Measurements from ENCODE around the gene ITGB1. TPM values are rescaled to one million over a fixed set of nuclear protein-coding genes. Genes with fewer than 3 reads are reported as not detected.
"Not testable (repeated sequence)": the region's sequence is repeated elsewhere in the genome, so short reads cannot be mapped to it uniquely, and the experiment has no call there.

ITGB1 gene
- polyA plus RNA-seq, 3 donors: 642 to 715 (median 687) TPM

DNA sequence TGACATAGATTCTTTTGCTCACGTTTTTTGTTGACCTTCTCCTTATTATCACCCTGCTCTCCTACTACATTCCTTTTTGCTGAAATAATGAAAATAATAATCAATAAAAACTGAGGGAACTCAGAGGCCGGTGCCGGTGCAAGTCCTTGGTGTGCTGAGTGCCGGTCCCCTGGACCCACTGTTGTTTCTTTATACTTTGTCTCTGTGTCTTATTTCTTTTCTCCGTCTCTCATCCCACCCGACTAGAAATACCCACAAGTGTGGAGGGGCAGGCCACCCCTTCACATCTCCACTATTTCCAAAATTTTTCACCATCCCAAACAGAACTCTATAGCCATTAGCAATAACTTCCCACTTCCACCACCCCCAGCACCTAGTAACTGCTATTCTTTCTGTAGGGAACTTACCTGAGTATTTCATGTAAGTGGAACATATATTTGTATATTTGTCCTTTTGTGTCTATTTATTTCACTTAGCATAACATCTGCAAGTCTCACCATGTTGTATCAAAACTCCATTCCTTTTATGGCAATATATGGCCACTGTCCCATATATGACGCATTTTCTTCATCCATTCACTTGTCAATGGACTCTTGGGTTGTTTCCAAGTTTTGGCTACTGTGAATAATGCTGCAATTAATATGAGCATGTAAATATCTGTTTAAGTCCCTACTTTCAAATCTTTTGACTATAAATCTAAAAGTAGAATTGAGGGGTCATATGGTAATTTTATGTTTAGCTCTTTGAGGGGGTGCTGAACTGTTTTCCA is 62.6 kb downstream of the ITGB1 start:
- DNase-seq (ENCODE audit: low read depth in 3 of 3, low spot score in 2 of 3): not testable (repeated sequence)

DNA sequence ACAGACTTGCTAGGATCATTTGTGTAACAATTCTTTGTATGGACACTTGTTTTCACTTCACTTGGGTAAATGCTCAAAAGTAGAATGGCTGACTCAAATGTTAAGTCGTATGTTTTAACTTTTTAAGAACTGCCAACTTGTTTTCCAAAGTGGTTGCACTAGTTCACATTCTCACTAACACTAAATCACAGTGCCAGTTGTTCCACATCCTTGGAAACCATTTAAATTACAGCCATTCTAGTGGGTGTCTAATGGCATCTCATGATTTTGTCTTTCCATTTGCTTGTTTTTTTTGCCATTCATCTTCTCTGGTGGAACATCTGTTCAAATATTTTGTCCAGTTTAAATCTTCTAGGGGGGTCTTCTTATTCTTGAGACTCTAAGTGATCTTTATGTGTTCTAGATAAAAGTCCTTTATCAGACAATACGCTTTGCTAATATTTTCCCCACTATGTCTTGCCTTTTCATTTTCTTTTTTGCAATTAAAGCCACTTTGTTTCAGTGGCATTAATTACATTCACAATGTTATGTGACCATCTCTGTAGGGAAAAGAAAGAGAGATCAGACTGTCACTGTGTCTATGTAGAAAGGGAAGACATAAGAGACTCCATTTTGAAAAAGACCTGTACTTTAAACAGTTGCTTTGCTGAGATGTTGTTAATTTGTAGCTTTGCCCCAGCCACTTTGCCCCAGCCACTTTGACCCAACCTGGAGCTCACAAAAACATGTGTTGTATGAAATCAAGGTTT is 63.9 kb downstream of the ITGB1 start:
- no peak for DNase-seq (ENCODE audit: low read depth in 3 of 3, low spot score in 2 of 3)

DNA sequence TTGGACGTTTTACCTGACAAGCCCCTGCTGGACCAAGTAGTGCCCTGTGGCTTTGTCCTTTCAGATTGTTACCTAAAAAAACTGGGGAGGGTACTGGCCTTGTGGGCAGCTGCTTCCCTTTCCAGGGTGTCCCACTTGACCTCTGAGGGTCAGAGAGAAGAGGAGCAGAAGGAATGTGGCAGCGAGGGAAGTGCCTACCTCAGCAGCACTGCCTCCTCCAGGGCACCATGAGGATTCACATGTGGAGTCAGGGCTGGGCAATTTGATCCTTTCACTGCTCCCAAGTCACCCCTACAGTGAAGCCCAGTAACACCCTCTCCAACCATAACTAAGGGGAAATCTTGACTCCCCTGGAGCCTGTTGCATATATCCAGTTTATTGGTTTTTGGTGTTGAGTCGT is 64.6 kb downstream of the ITGB1 start:
- DNase-seq (ENCODE audit: low read depth in 3 of 3, low spot score in 2 of 3): no peak

DNA sequence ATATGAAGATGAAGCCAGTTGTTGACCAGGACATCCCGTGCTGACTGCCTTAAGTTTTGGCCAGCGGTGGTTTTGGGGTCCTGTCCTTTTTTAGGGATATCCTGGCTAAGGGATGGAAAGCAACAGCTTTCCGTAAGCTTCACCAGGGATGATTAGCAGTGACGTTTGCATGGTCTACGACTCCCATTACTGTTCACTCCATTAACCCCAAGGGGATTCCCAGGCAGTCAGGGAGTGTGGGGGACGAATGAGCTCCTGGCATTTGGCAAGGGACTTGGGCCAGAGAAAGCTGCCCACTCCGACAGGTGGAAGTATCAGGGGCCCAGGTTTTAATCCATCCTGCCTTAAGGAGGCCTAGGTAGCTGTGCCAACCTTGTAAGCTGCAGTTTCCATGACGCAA is 66.8 kb downstream of the ITGB1 start:
- no peak for DNase-seq (ENCODE audit: low read depth in 3 of 3, low spot score in 2 of 3)

DNA sequence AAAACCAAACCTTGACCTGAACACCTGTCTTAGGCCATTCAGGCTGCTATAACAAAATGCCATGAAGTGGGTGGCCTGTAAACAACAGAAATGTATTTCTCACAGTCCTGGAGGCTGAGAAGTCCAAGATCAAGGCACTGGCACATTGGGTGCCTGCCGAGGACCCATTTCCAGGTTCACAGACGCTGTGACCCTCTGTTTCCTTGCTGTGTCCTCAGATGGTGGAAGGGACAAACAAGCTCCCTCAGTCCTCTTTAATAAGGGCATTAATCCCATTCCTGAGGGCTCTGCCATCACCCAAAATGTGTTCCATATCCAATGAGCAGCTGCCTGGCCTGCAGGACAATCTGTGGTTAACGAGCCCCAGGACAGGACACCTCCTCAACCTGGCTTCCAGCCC is 67.6 kb downstream of the ITGB1 start:
- no peak for DNase-seq (ENCODE audit: low read depth in 3 of 3, low spot score in 2 of 3)

DNA sequence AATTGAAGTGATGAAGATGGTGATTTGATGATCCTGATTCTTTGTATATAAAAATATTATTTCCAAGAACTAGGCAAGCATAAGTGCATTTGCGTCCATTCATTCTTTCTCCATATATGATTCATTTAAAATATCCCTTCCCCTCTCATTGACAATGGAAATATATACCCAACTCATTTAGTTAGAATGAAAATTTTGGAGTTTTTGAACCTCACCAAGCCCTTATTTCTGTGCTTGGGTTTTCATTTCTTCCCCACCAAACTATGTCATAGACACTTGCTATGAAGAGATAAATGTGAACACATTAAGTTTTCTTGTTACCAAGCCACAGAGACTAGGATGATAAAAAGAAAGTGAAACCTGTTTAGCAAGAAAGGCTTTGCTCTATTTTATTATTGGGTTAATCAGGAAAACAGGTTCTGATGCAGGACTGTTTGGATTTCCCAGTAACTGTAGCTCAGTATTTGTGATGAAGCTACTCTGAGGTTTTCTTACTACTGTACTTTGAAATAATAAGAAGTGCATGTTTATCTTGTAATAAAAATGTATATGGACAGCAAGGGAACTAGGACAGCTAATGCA is 68.3 kb downstream of the ITGB1 start:
- DNase-seq (ENCODE audit: low read depth in 3 of 3, low spot score in 2 of 3): no peak

DNA sequence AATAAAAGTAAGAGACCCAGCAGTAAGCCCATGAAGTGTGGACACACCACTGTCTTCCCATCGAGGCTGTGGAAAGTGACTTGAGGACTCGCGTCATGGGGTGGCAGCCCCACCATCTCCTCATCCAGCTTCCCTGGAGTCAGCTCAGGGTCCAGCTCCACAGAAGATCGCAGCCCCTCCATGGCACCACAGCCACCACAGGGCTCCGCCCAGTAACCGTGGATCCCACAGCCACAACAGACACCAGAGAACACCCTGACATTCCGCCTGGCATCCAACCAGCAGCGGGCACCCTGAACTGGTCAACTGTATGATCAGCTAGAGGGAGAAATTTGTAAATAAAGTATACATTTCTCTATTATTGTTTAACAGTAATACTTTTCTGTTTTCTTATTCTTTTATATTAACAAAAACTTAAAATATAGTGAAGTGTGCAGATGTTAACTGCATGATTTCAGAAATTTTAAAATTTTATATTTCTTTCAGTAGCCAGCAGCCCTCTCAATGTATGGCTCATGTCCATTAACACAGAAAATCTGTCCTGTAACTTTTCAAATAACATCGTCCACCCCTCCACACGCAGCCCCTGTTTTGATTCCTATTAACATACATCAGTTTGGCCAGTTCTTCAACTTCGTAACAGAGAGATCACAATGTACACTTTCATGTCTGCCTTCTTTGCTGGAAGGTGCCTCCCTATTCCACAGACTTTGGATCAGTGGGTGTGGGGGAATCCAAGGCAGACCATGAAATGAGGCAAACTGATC is 69.7 kb downstream of the ITGB1 start:
- no peak for DNase-seq (ENCODE audit: low read depth in 3 of 3, low spot score in 2 of 3)

DNA sequence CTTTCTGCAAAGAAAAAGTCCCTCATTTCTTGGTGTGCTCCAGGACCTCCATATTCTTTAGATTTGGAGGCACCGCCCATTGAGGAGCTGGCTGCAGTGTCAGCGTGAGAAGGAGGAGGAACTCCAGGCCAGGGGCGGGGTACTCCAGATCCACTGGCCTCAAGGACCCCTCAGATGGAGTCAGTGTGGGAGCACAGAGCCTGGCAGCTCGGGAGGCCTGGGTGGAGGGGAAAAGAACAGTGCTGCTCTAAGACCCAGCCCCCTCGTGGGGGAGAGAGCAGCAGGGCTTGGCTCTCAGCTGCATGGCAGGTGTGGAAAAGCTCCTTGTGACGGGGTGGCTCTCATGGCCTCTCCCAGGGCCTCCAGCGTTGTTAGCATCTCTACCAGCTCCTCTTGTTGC is 70.5 kb downstream of the ITGB1 start:
- no peak for DNase-seq (ENCODE audit: low read depth in 3 of 3, low spot score in 2 of 3)

DNA sequence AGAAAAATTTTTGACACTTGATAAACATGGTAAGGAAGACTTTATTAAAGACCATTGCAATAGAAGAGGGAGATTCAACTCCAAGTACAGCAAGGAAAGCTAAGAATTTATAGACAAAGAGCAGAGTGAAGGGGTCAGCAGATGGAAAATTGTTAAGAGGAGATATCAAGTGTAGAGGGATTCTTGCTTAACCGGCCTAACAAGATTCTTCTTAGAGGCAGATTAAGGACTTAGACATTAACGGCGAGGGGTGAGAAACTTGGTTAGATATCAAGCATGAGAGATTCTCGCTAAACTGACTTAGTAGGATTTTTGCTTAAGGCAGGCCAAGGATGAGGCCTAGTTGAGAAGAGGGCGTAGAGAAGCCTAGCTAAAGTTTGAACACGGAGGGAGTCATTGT is 76.0 kb downstream of the ITGB1 start:
- no peak for DNase-seq (ENCODE audit: low read depth in 3 of 3, low spot score in 2 of 3)

DNA sequence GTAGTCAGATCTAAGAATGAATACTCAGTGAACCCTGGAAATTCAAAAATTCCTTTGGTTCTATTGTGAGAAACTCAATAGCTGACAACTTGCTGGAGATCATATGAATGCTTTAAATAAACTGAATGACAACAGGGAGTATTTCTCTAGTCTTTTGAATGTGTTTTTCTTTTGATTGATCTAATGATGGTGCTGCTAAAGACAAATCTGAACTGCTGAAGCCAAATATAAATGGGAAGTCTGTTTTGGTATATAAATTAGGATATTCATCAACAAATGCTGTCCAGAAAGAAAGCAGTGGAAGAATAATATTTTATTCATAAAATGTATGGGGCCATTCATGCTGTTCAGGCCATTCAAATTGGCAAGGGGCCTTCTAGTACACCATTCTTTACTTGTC is 79.4 kb downstream of the ITGB1 start:
- no peak for DNase-seq (ENCODE audit: low read depth in 3 of 3, low spot score in 2 of 3)

DNA sequence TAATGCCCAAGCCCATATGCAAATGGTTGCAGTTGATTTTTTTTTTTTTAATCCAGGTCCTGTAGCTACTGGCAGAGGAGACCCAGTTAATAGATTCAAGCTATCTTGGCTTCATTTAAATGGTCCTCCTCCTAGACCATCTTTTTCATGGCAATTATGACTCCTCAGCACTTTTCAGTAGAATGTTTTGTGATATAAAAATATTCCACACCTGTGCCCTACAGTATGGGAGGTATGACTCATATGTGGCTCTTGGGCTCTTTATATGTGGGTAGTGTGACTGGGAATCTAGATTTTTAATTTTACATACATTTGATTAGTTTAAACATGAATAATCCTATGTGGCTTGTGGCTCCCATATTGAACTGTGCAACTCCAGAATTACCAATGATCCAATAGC is 80.1 kb downstream of the ITGB1 start:
- DNase-seq (ENCODE audit: low read depth in 3 of 3, low spot score in 2 of 3): no peak

DNA sequence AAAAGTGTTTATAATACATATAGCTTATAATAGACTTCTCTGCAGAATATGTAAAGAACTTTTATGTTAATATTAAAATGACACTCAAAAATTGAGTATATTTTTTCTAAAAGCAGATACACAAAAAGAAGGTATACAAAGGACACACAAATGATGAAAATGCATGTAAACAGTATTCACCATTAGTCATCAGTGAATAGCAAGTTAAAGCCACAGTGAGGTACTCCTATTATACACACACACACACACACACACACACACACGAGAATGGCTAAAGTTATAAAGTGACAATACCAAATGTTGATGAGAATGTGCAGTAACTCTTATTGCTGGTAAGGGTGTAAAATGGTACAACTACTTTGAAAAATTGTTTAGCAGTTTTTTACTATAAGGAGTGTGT is 92.9 kb downstream of the ITGB1 start:
- DNase-seq (ENCODE audit: low read depth in 3 of 3, low spot score in 2 of 3): no peak

DNA sequence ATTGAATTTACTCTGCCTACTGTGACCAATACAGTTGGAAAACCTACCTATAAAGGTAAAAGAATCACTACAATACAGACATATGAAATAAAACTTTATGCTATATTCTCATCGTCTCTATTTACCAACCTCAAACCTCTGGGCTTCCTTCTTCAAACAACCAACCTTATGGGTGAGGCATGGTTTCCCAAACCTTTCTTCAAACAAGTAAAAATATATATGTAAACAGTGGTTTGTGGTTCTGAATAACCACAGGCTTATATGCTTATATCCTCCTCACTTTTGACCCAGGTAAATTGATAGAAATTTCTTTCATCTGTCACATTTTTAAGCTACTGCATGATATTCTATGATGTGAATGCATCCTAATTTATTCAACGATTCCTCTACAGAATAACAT is 103.6 kb downstream of the ITGB1 start:
- DNase-seq (ENCODE audit: low read depth in 3 of 3, low spot score in 2 of 3): no peak

DNA sequence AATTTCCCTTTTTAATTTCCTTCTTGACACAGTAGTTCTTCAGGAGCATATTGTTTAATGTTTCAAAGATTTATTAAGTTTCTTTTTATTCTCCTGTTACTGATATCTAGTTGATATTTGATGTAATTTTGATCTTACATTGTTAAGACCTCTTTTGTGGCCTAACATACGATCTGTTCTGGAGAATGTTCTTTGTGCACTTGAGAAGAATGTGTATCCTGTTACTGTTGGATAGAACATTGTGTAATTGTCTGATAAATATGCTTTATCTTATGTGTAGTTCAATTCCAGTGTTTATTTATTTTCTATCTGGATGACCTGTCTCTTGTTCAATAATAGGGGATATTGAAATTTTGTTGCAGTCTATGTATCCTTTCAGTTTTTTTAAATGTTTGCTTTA is 106.7 kb downstream of the ITGB1 start:
- DNase-seq (ENCODE audit: low read depth in 3 of 3, low spot score in 2 of 3): no peak
